ENCODE results near the gene SEC61G. TPM values are rescaled to one million over a fixed set of nuclear protein-coding genes. Genes with fewer than 3 reads are reported as not detected.

The SEC61G gene
- total RNA-seq, 1 donor from 2014 or later, result 81.5 TPM

- Histone ChIP-seq H3K4me1 (no peaks in the 10 kb centered on the region), H3K27ac (no peak overlapping the region), H3K9me3 (no peaks in the 10 kb centered on the region), H3K36me3 (peaks cover 0 to 10% of the 10 kb centered on the region in 2 donors), H3K4me3 (no peak overlapping the region), H3K27me3 (no peaks in the 10 kb centered on the region)
- no peak for DNase-seq (ENCODE audit: extremely low spot score in 2 of 2)
- intact Hi-C loops (cut with DNase I), result no loop called here
- TF ChIP-seq POLR2AphosphoS5 (IDR thresholded peaks at IDR 0.05; ENCODE audit: insufficient read depth in 1 of 2, low read depth in 1 of 2) (no peak), POLR2A (IDR thresholded peaks at IDR 0.05) (no peak), CTCF (IDR thresholded peaks at IDR 0.05) (no peak)
These were observed 15.4 kb downstream of the SEC61G start for GRCh38 chr7:54743580-54743979.

GRCh38 chr7:54738737-54739136 is 20.3 kb downstream of the SEC61G start:
- TF ChIP-seq POLR2AphosphoS5 (IDR thresholded peaks at IDR 0.05; ENCODE audit: insufficient read depth in 1 of 2, low read depth in 1 of 2) (no peak), CTCF (IDR thresholded peaks at IDR 0.05) (no peak), POLR2A (IDR thresholded peaks at IDR 0.05) (no peak)
- no peaks in the 10 kb centered on the region for H3K27me3 ChIP-seq
- intact Hi-C loops (cut with DNase I), result no loop called here

GRCh38 chr7:54729107-54729506 is 29.9 kb downstream of the SEC61G start:
- DNase-seq (ENCODE audit: extremely low spot score in 2 of 2), result no peak
- Histone ChIP-seq H3K4me1 (no peaks in the 10 kb centered on the region), H3K27ac (no peak overlapping the region), H3K27me3 (no peaks in the 10 kb centered on the region), H3K9me3 (no peaks in the 10 kb centered on the region), H3K36me3 (no peaks in the 10 kb centered on the region), H3K4me3 (no peak overlapping the region)
- TF ChIP-seq CTCF (IDR thresholded peaks at IDR 0.05) (no peak), POLR2AphosphoS5 (IDR thresholded peaks at IDR 0.05; ENCODE audit: insufficient read depth in 1 of 2, low read depth in 1 of 2) (no peak), POLR2A (IDR thresholded peaks at IDR 0.05) (no peak)
- intact Hi-C loops (cut with DNase I), result no loop called here

More at GRCh38 chr7:54738737-54739136, 20.3 kb downstream of the SEC61G start:
- Histone ChIP-seq H3K4me3 (no peak overlapping the region), H3K4me1 (no peaks in the 10 kb centered on the region), H3K27ac (no peak overlapping the region), H3K36me3 (no peaks in the 10 kb centered on the region), H3K9me3 (no peaks in the 10 kb centered on the region)
- DNase-seq (ENCODE audit: extremely low spot score in 2 of 2), result no peak

- Histone ChIP-seq H3K27me3 (no peaks in the 10 kb centered on the region), H3K36me3 (no peaks in the 10 kb centered on the region), H3K27ac (no peak overlapping the region), H3K4me3 (no peak overlapping the region), H3K9me3 (no peaks in the 10 kb centered on the region), H3K4me1 (no peaks in the 10 kb centered on the region)
- DNase-seq (ENCODE audit: extremely low spot score in 2 of 2), result no peak
- TF ChIP-seq CTCF (IDR thresholded peaks at IDR 0.05), result no peak
- no peak for TF ChIP-seq POLR2A (IDR thresholded peaks at IDR 0.05)
- TF ChIP-seq POLR2AphosphoS5 (IDR thresholded peaks at IDR 0.05; ENCODE audit: insufficient read depth in 1 of 2, low read depth in 1 of 2), result no peak
- intact Hi-C loops (cut with DNase I), result no loop called here
These were observed 30.6 kb downstream of the SEC61G start for GRCh38 chr7:54728411-54728810.

- Histone ChIP-seq H3K4me3 (no peak overlapping the region), H3K9me3 (no peaks in the 10 kb centered on the region), H3K27ac (no peak overlapping the region), H3K27me3 (no peaks in the 10 kb centered on the region), H3K36me3 (no peaks in the 10 kb centered on the region), H3K4me1 (no peaks in the 10 kb centered on the region)
- no peak for DNase-seq (ENCODE audit: extremely low spot score in 2 of 2)
- intact Hi-C loops (cut with DNase I), result no loop called here
- no peak for TF ChIP-seq POLR2A (IDR thresholded peaks at IDR 0.05)
- no peak for TF ChIP-seq CTCF (IDR thresholded peaks at IDR 0.05)
- no peak for TF ChIP-seq POLR2AphosphoS5 (IDR thresholded peaks at IDR 0.05; ENCODE audit: insufficient read depth in 1 of 2, low read depth in 1 of 2)
These were observed 33.8 kb downstream of the SEC61G start for GRCh38 chr7:54725255-54725654.

All from vagina (tissue), 2 donors.